ENCODE results near the gene TRIM41. TPM values are rescaled to one million over a fixed set of nuclear protein-coding genes. Genes with fewer than 3 reads are reported as not detected.

TRIM41 gene
- total RNA-seq, 1 experiment from 2014 or later: 34.2 TPM

GRCh38 chr5:181189363-181189961 is 33.6 kb upstream of the TRIM41 start:
- H2BK12ac ChIP-seq (ENCODE audit: insufficient read length, low read depth, low read length): no peak overlapping the region
- no peaks in the 10 kb centered on the region for H4K20me1 ChIP-seq (ENCODE audit: control insufficient read depth, insufficient read depth, insufficient read length)
- peaks cover 50% of the 10 kb centered on the region for H3K27me3 Mint-ChIP-seq (ENCODE audit: low read depth)
- H2BK20ac ChIP-seq (ENCODE audit: low read depth, low read length, poor library complexity, severe bottlenecking): no peak overlapping the region
- no peak overlapping the region for H3K27ac Mint-ChIP-seq
- H4K91ac ChIP-seq (ENCODE audit: insufficient read length, low read depth, low read length): no peak overlapping the region
- H3K56ac ChIP-seq (ENCODE audit: insufficient read length, low read depth, low read length): no peak overlapping the region
- H3K18ac ChIP-seq (ENCODE audit: insufficient read length, low read depth, low read length): no peak overlapping the region
- H3K9me3 Mint-ChIP-seq: peaks cover 9% of the 10 kb centered on the region in 2 experiments; a peak in 4 of 5 replicates
- no peak overlapping the region for H3K4ac ChIP-seq (ENCODE audit: low read depth, low read length)
- WGBS (ENCODE audit: extremely low coverage, insufficient read length, low lambda C conversion rate): no CpG with 5 or more reads among the region's 41 CpGs
- H4K5ac ChIP-seq (ENCODE audit: insufficient read length, low read depth, low read length): no peak overlapping the region
- no peak for TF ChIP-seq CTCF (conservative IDR thresholded peaks at IDR 0.05)
- no peak overlapping the region for H3K23ac ChIP-seq (ENCODE audit: insufficient read length, low read depth, low read length)
- peaks cover 34% of the 10 kb centered on the region for H3K23me2 ChIP-seq (ENCODE audit: insufficient read length, low read depth, low read length, poor library complexity, severe bottlenecking)
- no peak overlapping the region for H3K9ac ChIP-seq (ENCODE audit: extremely low read depth, insufficient read length, low read length)
- H2AK5ac ChIP-seq (ENCODE audit: insufficient read length, low read length): no peak overlapping the region
- H2BK120ac ChIP-seq (ENCODE audit: low read depth, low read length, poor library complexity, severe bottlenecking): no peak overlapping the region
- H3K79me1 ChIP-seq (ENCODE audit: insufficient read depth, low read depth, low read length, poor library complexity, severe bottlenecking): no peaks in the 10 kb centered on the region
- no peak overlapping the region for H3K14ac ChIP-seq (ENCODE audit: insufficient read depth, low read length)
- no peak overlapping the region for H3K27ac ChIP-seq (ENCODE audit: insufficient read length, low read depth, low read length)
- no peaks in the 10 kb centered on the region for H3K79me2 ChIP-seq (ENCODE audit: insufficient read depth, low read length)
- H4K8ac ChIP-seq (replicated peaks; ENCODE audit: insufficient read length, low read depth, low read length): no peak overlapping the region
- no peak for DNase-seq
- no peaks in the 10 kb centered on the region for H3K9me3 ChIP-seq (ENCODE audit: control insufficient read depth, low read depth, low read length)
- H3T11ph ChIP-seq (ENCODE audit: low read length): no peak overlapping the region
- no peak overlapping the region for H2AFZ ChIP-seq (ENCODE audit: low read length)
- no peak overlapping the region for H2BK15ac ChIP-seq (ENCODE audit: low read depth, low read length)
- H3K4me1 ChIP-seq (ENCODE audit: insufficient read depth, low read length): no peaks in the 10 kb centered on the region
- peaks cover 11 to 25% of the 10 kb centered on the region in 2 experiments for H3K4me1 Mint-ChIP-seq
- peak overlapping the region; percentile 75 for H3K4me2 ChIP-seq (ENCODE audit: insufficient read depth, insufficient read length, low read length)
- peaks cover 16% of the 10 kb centered on the region for H3K27me3 ChIP-seq (ENCODE audit: insufficient read depth, low read length)
- no peak overlapping the region for H2BK5ac ChIP-seq (ENCODE audit: insufficient read length, low read length)
- peak overlapping the region; percentile 91 to 92 for H3K4me3 Mint-ChIP-seq
- peaks cover 0 to 2% (median 0%) of the 10 kb centered on the region in 3 experiments; a peak in 2 of 7 replicates for H3K36me3 Mint-ChIP-seq (ENCODE audit: insufficient read depth in 1 of 3, low read depth in 3 of 3)

Measured in H9 (cell line).